BLaER1 (cell line): ENCODE results near the gene MNAT1.

ENCODE experiments used
- H3K27ac ChIP-seq: shearing (Covaris generic); formaldehyde crosslinking; 2 replicates; pipeline ENCODE4 v1.8.1; 2022
- H3K27me3 ChIP-seq: shearing (Covaris generic); formaldehyde crosslinking; 2 replicates; pipeline ENCODE4 v1.8.1; 2022
- H3K36me3 ChIP-seq: shearing (Covaris generic); formaldehyde crosslinking; 2 replicates; pipeline ENCODE4 v1.8.1; 2022
- H3K4me1 ChIP-seq: shearing (Covaris generic); formaldehyde crosslinking; 2 replicates; pipeline ENCODE4 v1.8.1; 2022
- H3K4me2 ChIP-seq: shearing (Covaris generic); formaldehyde crosslinking; 2 replicates; pipeline ENCODE4 v1.8.1; 2022
- H3K4me3 ChIP-seq: shearing (Covaris generic); formaldehyde crosslinking; 2 replicates; pipeline ENCODE4 v1.8.1; 2022
- H3K9ac ChIP-seq: shearing (Covaris generic); formaldehyde crosslinking; 2 replicates; pipeline ENCODE4 v1.8.1; 2022
- H3K9me3 ChIP-seq: shearing (Covaris generic); formaldehyde crosslinking; 2 replicates; pipeline ENCODE4 v1.8.1; 2022
- H4K20me1 ChIP-seq: shearing (Covaris generic); formaldehyde crosslinking; 2 replicates; pipeline ENCODE4 v1.8.1; 2022
- Cebpa-rat ChIP-seq: shearing (Covaris generic); IDR thresholded peaks from 2 replicates; pipeline ENCODE4 v1.8.1; 2022

Gene MNAT1

DNA sequence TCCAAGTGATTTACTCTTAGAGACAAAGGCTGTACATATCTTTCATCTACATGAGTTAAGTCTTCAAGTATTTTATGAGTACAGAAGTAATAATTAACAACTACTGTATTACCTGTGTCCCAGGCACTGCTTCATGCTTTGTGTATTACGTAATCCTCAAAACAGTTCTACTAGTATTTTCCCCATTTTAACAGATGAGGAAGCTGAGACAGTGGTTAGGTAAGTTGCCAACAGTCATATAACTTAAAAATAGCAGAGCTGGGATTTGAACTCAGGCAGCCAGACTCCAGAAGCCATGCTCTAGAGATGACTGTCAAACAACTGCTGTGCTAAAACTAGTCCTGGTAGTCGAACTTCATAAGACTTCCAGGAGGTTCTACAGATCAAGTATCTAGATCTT is 235.6 kb downstream of the MNAT1 start:
- Histone ChIP-seq H3K36me3 (no peaks in the 10 kb centered on the region), H3K4me1 (peaks cover 8% of the 10 kb centered on the region), H3K4me3 (no peak overlapping the region), H3K4me2 (no peak overlapping the region), H3K27ac (no peak overlapping the region), H3K27me3 (no peaks in the 10 kb centered on the region), H4K20me1 (no peaks in the 10 kb centered on the region), H3K9me3 (no peaks in the 10 kb centered on the region), H3K9ac (no peak overlapping the region)
- no peak for TF ChIP-seq Cebpa-rat

DNA sequence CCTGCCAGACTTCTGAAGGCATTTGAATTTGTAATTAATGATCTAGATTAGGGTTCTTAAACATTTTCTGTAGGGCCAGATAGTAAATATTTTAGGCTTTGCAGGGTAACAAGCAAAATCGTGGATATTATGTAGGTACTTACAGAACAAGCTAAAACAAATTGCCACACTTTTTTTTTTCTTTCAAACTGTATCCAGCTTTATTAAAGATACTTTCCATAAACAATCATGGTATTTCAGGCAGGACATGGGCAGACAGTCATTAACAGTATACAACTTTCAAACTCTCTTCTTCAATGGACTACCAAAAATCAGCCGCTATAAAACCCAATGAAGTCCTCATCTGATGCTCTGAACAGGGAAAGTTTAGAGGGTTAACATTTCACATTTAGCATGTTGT is 236.7 kb downstream of the MNAT1 start:
- Histone ChIP-seq H3K9ac (no peak overlapping the region), H3K27ac (no peak overlapping the region), H3K27me3 (no peaks in the 10 kb centered on the region), H3K4me3 (no peak overlapping the region), H3K36me3 (no peaks in the 10 kb centered on the region), H3K4me2 (0 out of 2 replicates have a peak overlapping the region, but pooled peaks have one; percentile 20), H4K20me1 (no peaks in the 10 kb centered on the region), H3K9me3 (no peaks in the 10 kb centered on the region), H3K4me1 (peaks cover 8% of the 10 kb centered on the region)
- no peak for TF ChIP-seq Cebpa-rat

DNA sequence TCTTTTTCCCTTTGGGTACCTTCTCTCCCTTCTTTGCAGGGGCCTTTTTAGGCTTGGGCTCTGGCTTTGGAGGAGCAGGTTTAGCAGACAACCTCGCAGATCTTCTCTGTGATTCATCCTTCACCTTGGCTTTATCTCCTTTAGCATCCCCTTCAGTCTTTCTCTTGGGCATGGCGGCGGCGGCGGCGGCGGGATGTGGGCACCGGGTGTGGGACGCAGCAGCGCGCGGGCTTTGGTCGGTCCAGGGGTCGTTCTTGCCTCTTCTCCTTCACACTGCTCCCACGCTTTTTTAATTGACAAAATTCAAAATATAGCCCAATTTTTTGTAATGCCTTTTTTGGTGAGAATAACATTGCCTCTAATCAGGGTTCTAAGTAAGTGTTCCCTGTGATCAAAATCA is 237.7 kb downstream of the MNAT1 start:
- Histone ChIP-seq H3K36me3 (no peaks in the 10 kb centered on the region), H3K27me3 (no peaks in the 10 kb centered on the region), H3K9me3 (no peaks in the 10 kb centered on the region), H4K20me1 (no peaks in the 10 kb centered on the region), H3K4me1 (peaks cover 8% of the 10 kb centered on the region), H3K4me3 (no peak overlapping the region), H3K27ac (no peak overlapping the region), H3K9ac (no peak overlapping the region), H3K4me2 (no peak overlapping the region)
- no peak for TF ChIP-seq Cebpa-rat

GRCh38 chr14:60973070-60973469 is 238.5 kb downstream of the MNAT1 start:
- H3K36me3 ChIP-seq: no peaks in the 10 kb centered on the region
- H3K4me1 ChIP-seq: peaks cover 8% of the 10 kb centered on the region

DNA sequence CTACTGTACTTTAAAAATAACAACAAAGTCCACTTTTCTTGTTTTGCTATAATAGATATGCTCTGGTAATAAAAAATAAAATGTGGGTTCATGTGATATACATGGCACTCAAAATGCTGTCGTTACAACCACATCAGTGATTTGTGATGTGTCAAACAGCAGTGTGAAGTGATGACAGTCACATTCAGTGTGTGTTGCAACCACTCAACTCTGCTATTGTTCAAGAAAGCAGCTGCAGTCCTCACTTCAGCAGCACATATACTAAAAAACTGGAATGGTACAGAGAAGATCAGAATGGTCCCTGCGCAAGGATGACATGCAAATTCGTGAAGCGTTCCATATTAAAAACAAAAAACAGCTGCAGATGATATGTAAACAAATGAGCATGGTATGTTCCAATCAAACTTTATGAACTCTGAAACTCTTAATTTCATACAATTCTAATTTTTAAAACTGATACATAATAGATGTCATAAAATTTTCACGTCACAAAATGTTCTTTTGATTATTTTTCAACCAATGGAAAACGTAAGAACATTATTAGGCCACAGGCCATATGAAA is 239.6 kb downstream of the MNAT1 start:
- H3K9ac ChIP-seq: no peak overlapping the region
- no peak overlapping the region for H3K27ac ChIP-seq
- TF ChIP-seq Cebpa-rat: no peak
- H3K4me3 ChIP-seq: no peak overlapping the region
- no peaks in the 10 kb centered on the region for H4K20me1 ChIP-seq
- no peaks in the 10 kb centered on the region for H3K9me3 ChIP-seq
- no peaks in the 10 kb centered on the region for H3K27me3 ChIP-seq
- no peaks in the 10 kb centered on the region for H3K36me3 ChIP-seq
- no peak overlapping the region for H3K4me2 ChIP-seq
- H3K4me1 ChIP-seq: peaks cover 8% of the 10 kb centered on the region

More at GRCh38 chr14:60973070-60973469, 238.5 kb downstream of the MNAT1 start:
- no peak overlapping the region for H3K27ac ChIP-seq
- H3K9ac ChIP-seq: no peak overlapping the region
- no peaks in the 10 kb centered on the region for H3K9me3 ChIP-seq
- no peak overlapping the region for H3K4me3 ChIP-seq
- H3K4me2 ChIP-seq: no peak overlapping the region
- TF ChIP-seq Cebpa-rat: no peak
- no peaks in the 10 kb centered on the region for H3K27me3 ChIP-seq
- H4K20me1 ChIP-seq: no peaks in the 10 kb centered on the region

- no peak overlapping the region for H3K9ac ChIP-seq
- no peak for TF ChIP-seq Cebpa-rat
- peaks cover 1% of the 10 kb centered on the region; the same call in 1 of the 2 replicates for H3K27me3 ChIP-seq
- H3K4me3 ChIP-seq: no peak overlapping the region
- H3K27ac ChIP-seq: no peak overlapping the region
- no peaks in the 10 kb centered on the region for H3K36me3 ChIP-seq
- H4K20me1 ChIP-seq: no peaks in the 10 kb centered on the region
- H3K4me1 ChIP-seq: peaks cover 8% of the 10 kb centered on the region
- no peak overlapping the region for H3K4me2 ChIP-seq
- peaks cover 3% of the 10 kb centered on the region for H3K9me3 ChIP-seq
Measured at GRCh38 chr14:60975551-60975950, 241.0 kb downstream of the MNAT1 start.

DNA sequence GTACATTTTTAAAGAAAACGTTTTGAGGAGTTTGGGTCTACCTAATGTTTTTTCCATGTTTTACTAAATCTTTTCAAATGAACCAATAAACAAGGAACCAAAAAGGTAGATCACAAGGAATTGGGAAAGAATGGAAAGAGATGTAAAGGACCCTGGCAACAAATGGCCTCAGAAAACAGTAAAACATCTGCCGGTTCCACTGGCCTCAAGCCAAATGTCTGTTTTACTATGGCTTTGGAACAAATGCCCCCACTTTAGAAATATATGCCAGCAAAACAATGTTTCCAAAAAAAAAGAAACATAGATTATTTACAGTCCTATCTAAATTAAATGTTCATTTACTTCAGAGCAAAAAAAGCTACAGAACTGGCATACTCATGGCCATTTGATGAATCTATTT is 243.3 kb downstream of the MNAT1 start:
- TF ChIP-seq Cebpa-rat: no peak
- Histone ChIP-seq H4K20me1 (no peaks in the 10 kb centered on the region), H3K4me1 (peaks cover 9% of the 10 kb centered on the region), H3K4me2 (no peak overlapping the region), H3K36me3 (no peaks in the 10 kb centered on the region), H3K27ac (no peak overlapping the region), H3K27me3 (peaks cover 17% of the 10 kb centered on the region), H3K9ac (no peak overlapping the region), H3K9me3 (peaks cover 14% of the 10 kb centered on the region), H3K4me3 (no peak overlapping the region)

DNA sequence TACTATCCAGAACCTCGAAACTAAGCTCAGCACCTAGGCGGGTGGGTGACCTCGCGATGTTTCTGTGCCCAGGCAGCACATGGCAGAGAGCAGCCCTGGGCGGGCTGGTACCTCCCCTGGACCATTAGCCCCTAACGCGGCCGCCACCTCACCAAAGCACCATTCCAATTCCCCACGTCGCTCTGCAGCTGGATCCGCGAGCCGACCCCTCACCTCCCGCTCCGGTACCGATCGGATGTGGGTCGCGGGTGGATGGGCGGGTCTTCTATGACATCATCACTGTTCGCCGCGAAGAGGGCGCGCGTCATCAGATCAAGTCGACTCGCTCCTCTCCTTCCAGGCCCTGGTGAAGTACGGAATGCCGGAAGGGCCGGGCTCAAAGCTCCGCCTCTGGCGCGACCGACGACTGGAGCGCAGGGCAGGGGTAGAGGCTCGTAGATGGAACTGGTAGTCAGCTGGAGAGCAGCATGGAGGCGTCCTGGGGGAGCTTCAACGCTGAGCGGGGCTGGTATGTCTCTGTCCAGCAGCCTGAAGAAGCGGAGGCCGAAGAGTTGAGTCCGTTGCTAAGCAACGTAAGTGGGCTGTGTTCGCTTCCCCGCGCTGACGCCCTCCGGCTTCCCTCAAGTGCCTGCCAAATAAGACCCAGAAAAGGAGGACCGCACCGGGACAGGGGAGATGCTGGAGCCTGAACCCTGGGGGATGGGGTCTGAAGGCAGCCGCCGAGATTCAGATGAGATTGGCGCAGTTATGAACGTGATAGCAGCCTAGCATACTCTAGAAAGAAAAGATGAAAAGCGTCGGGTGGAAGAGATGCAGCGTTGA is 246.5 kb downstream of the MNAT1 start, which contains the start of the genes SLC38A6 and TRMT5:
Gene SLC38A6 (plus strand): TSS at position 435 of the 822 bp plus-strand sequence. CDS start 33 bp downstream, at position 468.
Gene TRMT5 (minus strand): TSS at position 269 of the 822 bp plus-strand sequence. CDS start 106 bp downstream, at position 163.
- Histone ChIP-seq H3K4me2 (peak within 1 kb of the TSS; percentile 70), H3K27ac (no peak within 1 kb of the TSS)

DNA sequence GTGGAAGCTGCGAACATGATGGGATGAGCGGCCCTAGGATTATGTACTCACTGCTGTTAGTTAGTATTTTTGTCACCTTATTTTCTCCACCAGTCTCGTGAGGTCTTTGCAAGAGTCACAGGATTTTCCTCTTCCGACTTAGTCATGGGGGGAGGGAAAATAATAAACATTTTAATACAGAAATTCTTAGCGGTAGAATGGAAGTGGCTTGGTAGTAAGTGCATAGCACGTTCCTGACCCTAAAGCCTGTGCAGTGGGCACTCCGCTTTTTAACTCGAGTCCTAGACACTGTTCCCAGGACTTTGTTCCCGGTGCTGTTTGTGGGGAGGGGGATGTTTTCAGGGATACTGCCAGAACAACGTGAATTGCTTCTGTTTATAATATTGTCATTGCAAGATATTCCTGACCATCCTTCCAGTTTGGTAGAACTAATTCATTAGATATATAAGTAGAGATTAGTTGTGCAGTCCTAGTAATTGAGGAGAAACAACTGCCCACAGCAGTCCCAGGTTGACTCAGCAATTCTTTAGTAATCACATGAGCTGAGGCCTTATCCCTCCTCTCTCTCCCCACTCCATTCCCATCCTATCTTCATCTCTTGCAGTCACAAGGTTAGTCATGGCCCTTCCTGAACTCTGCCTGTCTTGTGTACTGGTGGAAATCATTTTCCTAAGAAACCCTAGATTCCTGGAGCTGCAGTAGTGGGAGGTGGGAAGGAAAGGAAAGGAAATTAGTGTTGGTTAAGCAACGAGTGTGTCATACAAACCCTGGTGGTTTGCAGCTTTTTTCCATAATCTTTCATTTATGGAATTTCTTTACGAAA is 247.3 kb downstream of the MNAT1 start:
- H3K36me3 ChIP-seq: no peaks in the 10 kb centered on the region
- H3K27ac ChIP-seq: no peak overlapping the region

More for the DNA sequence above, 246.5 kb downstream of the MNAT1 start, which contains the start of the genes SLC38A6 and TRMT5:
- Histone ChIP-seq H3K4me1 (peaks cover 9% of the 10 kb centered on the region), H3K4me3 (peak within 1 kb of the TSS; percentile 73), H3K27me3 (peaks cover 17% of the 10 kb centered on the region), H3K9me3 (peaks cover 14% of the 10 kb centered on the region), H3K9ac (peak within 1 kb of the TSS; percentile 62; the same call in 1 of the 2 replicates), H4K20me1 (no peaks in the 10 kb centered on the region), H3K36me3 (no peaks in the 10 kb centered on the region)
- no peak for TF ChIP-seq Cebpa-rat

More for the DNA sequence above, 247.3 kb downstream of the MNAT1 start:
- H3K4me1 ChIP-seq: peaks cover 9% of the 10 kb centered on the region
- peaks cover 14% of the 10 kb centered on the region for H3K9me3 ChIP-seq
- peak overlapping the region; percentile 70 for H3K4me2 ChIP-seq
- H3K9ac ChIP-seq: peak overlapping the region; percentile 62; the same call in 1 of the 2 replicates
- no peak for TF ChIP-seq Cebpa-rat
- no peaks in the 10 kb centered on the region for H4K20me1 ChIP-seq
- peaks cover 17% of the 10 kb centered on the region for H3K27me3 ChIP-seq
- peak overlapping the region; percentile 73 for H3K4me3 ChIP-seq
